Skin epidermis (tissue), 12 donors: ENCODE results near the gene ZNF655.

ENCODE experiments used
- H3K27ac ChIP-seq, 21 experiments: fragments of 200-600 bp; sonication (generic) in 11 of 21; one replicate each; pipeline ENCODE4 v1.5.0; 2020; ENCODE audit warnings: mild to moderate bottlenecking in 3 of 21, inconsistent platforms in 2 of 21, moderate library complexity in 2 of 21
- H3K4me3 ChIP-seq, 7 experiments: fragments of 200-600 bp; sonication (generic) in 2 of 7; one replicate each; pipeline ENCODE4 v1.5.0; 2020; ENCODE audit warnings: inconsistent platforms in 2 of 7, mild to moderate bottlenecking in 2 of 7, moderate library complexity in 1 of 7

The ZNF655 gene

GRCh38 chr7:99625961-99626360, 67.5 kb downstream of the ZNF655 start:
- H3K27ac ChIP-seq, result no peak overlapping the region
- no peak overlapping the region for H3K4me3 ChIP-seq
